Measurements from ENCODE around the gene GPRC5B.

The GPRC5B gene

GRCh38 chr16:19823322-19823721 lies 61.3 kb downstream of the GPRC5B start:
- no peak overlapping the region for H3K27ac ChIP-seq
- no peak for TF ChIP-seq CTCF (conservative IDR thresholded peaks at IDR 0.05)

GRCh38 chr16:19822533-19822932 lies 62.1 kb downstream of the GPRC5B start:
- H3K27ac ChIP-seq: no peak overlapping the region
- TF ChIP-seq ZFX (IDR thresholded peaks at IDR 0.05) (no peak), CTCF (conservative IDR thresholded peaks at IDR 0.05) (no peak)

DNA sequence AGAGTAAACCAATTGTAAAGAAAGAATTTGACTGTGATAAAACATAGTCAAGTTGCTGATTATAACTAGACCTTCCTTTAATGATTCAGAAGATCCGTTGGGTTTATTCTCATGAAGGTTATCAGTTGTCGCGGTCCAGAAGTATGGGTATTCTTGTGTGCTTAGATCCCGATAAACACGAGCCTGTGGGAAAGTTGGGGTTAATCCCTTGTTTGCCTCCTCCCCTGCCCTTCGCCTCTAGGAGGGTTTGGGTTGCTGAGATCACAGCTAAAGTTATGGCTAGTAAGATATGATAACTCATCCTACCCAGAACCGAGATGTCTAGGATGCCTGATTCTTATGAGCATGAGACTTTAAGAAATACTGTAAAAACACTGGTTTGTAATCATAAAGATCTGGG lies 66.8 kb downstream of the GPRC5B start:
- no peak overlapping the region for H3K27ac ChIP-seq
- TF ChIP-seq CTCF (conservative IDR thresholded peaks at IDR 0.05) (no peak), ZFX (IDR thresholded peaks at IDR 0.05) (no peak)

GRCh38 chr16:19817122-19817521 lies 67.5 kb downstream of the GPRC5B start:
- TF ChIP-seq CTCF (conservative IDR thresholded peaks at IDR 0.05): no peak
- H3K27ac ChIP-seq: no peak overlapping the region

DNA sequence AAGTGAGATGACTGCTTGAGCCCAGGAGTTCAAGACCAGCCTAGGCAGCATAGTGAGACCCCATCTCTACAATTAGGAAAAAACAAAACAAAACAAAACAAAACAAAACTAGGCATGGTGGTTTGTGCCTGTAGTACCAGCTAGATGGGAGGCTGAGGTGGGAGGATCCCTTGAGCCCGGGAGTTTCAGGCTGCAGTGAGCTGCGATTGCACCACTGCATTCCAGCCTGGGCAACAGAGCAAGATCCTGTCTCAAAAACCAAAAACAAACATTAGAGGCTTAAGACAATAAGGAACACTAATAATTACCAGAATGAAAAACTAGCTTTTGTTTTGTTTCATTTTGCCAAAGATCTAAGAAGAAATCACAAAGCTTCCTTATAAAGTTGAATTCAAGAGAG lies 69.2 kb downstream of the GPRC5B start:
- H3K27ac ChIP-seq: no peak overlapping the region
- TF ChIP-seq CTCF (conservative IDR thresholded peaks at IDR 0.05) (no peak), ZFX (IDR thresholded peaks at IDR 0.05) (no peak)

DNA sequence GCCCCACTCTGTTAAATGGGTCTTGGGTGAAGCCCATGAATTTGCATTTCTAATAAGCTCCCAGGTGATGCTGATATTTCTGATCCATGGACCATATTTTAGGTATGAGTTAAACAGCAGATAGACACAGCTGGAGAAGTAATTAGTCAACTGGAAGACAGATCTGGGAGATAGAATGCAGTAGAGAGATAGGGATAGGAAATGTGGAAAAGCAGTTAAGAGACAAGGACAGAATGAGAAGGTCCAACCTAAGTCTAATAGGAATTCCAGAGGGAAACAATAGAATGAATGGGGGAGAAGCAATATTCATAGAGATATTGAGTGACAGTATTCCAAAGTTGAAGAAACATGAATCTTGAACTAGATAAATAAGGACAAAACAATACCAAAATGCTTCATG lies 71.7 kb downstream of the GPRC5B start:
- TF ChIP-seq CTCF (conservative IDR thresholded peaks at IDR 0.05): no peak
- no peak for TF ChIP-seq ZFX (IDR thresholded peaks at IDR 0.05)
- H3K27ac ChIP-seq: no peak overlapping the region

GRCh38 chr16:19810817-19811731 lies 73.6 kb downstream of the GPRC5B start:
- no peak for TF ChIP-seq CTCF (conservative IDR thresholded peaks at IDR 0.05)
- no peak for TF ChIP-seq ZFX (IDR thresholded peaks at IDR 0.05)
- no peak overlapping the region for H3K27ac ChIP-seq
